NOMO-1 treated with dmso at 0.1 percent for 144 hours (cell line): ENCODE data around the gene KRTAP10-3.

Source experiments
- DNase-seq: peaks from one replicate; lab custom pipeline; 2025; ENCODE audit not compliant: unreplicated experiment; lab: John Stamatoyannopoulos, UW

Gene KRTAP10-3

GRCh38 chr21:44530903-44531605 is 27.5 kb downstream of the KRTAP10-3 start:
- DNase-seq, result no peak

DNA sequence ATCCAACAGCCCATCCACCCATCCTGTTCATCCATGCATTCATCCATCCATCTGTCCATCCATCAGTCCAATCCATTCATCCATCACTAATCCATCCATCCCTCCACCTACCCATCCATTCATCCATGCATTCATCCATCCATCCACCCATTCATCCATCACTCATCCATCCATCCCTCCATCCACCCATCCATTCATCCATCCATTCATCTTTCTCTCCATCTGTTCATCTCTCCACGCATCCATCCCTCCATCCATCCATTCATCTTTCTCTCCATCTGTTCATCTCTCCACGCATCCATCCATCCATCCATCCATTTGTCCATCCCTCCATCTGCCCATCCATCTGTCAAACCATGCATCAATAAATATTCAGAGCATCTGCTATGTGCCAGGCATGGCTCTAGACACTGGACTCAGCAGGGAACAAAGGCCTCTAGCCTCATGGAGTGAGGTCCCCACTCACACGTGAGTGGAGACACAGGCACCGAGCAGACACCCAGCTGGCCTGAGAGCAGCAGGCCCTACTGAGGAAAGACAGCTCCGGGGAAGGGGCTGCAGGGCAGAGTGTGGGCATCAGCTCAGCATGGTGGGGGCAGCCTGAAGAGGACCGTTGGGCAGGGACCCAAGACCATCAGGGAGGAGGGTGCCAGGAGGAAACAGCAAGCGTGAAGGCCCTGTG is 28.2 kb downstream of the KRTAP10-3 start:
- no peak for DNase-seq

- no peak for DNase-seq
These were observed 29.0 kb downstream of the KRTAP10-3 start for GRCh38 chr21:44529503-44530125.

- no peak for DNase-seq
These were observed 29.6 kb downstream of the KRTAP10-3 start for GRCh38 chr21:44529011-44529421.

DNA sequence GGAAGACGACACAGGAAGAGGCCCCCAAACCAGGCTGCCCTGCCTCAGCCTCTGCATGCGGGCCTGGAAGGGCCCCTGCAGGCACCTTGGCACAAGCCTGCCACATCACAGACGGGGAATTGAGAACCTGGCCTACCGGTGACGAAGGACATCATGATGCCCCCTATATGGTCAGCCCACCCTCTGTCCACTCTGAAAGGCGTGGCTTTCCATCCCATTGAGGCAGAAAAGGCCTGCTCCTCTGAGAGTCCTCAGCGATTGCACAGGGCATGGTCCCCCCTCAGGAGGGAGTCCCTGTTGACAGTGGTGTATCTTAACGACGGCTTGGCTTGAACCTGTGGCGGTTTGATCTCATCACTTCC is 30.0 kb downstream of the KRTAP10-3 start:
- no peak for DNase-seq

- DNase-seq, result no peak
These were observed 30.5 kb downstream of the KRTAP10-3 start for GRCh38 chr21:44527983-44528633.

DNA sequence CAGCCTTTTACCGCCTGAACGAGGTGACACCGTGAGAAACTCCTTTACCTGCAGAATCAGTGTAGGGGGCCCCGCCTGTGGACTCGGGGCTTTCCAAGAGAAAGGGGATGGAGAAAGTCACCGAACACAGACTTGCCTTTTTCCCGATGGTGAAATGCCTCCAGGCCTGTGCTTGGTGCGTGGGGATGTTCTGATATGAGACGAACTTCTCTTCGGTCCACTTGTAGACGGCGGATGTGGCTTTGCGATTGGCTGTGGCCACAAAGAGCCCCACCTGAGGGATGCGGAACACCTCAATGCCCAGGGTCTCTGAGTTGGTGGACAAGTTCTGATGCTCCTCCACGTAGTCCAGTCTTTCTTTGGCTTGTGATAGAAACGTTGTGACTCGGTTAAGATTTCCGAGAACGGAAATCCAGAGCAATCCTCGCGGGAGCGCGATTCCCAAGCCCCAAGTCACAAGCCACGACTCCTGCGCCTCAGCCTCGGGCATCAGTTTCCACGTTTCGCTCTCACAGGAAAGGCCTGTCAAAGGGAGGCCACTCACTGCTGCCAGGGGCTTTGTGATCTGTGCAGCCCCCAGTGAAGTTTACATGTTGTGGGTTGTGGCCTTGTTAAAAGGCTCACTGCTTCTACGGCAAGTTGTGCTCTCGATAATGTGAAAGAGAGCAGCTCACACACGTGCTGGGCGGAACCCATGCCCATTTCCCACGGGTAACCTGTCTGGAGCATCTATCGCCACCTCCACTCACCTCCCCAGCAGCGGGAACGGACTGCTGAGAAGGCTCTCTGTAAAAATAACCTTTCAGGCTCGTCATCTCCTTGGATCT is 31.2 kb downstream of the KRTAP10-3 start:
- DNase-seq, result no peak

GRCh38 chr21:44526096-44526997 is 32.2 kb downstream of the KRTAP10-3 start:
- no peak for DNase-seq

- DNase-seq, result no peak
These were observed 33.1 kb downstream of the KRTAP10-3 start for GRCh38 chr21:44525391-44526095.

GRCh38 chr21:44524414-44525371 is 33.9 kb downstream of the KRTAP10-3 start:
- DNase-seq, result no peak

DNA sequence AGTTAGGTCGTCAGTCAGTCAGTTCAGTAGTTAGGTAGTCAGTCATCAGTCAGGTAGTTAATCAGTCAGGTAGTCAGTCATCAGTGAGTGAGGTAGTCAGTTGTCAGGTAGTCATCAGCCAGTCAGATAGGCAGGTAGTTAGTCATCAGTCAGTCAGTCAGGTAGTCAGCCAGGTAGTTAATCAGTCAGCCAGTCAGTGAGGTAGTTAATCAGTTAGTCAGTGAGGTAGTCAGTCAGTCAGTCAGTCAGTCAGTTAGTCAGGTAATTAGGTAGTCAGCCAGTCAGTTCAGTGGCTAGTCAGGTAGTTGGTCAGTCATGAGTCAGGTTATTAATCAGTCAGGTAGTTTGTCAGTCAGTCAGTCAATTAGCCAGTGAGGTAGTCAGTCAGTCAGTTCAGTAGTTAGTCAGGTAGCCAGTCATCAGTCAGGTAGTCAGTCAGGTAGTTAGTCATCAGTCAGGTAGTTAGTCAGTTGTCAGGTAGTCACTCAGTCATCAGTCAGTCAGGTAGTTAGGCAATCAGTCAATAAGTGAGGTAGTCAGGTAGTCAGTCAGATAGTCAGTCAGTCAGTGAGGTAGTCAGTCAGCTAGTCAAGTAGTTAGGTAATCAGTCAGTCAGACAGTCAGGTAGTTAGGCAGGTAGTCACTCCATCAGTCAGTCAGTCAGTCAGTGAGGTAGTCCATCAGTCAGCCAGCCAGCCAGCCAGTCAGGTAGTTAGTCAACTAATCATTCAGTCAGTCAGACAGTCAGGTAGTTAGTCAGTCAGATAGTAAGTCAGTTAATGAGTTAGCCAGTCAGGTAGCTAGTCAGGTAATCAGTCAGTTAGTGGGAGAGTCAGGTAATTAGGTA is 34.8 kb downstream of the KRTAP10-3 start:
- no peak for DNase-seq

- no peak for DNase-seq
These were observed 35.8 kb downstream of the KRTAP10-3 start for GRCh38 chr21:44522753-44523204.

GRCh38 chr21:44521928-44522752 is 36.5 kb downstream of the KRTAP10-3 start:
- DNase-seq, result no peak

DNA sequence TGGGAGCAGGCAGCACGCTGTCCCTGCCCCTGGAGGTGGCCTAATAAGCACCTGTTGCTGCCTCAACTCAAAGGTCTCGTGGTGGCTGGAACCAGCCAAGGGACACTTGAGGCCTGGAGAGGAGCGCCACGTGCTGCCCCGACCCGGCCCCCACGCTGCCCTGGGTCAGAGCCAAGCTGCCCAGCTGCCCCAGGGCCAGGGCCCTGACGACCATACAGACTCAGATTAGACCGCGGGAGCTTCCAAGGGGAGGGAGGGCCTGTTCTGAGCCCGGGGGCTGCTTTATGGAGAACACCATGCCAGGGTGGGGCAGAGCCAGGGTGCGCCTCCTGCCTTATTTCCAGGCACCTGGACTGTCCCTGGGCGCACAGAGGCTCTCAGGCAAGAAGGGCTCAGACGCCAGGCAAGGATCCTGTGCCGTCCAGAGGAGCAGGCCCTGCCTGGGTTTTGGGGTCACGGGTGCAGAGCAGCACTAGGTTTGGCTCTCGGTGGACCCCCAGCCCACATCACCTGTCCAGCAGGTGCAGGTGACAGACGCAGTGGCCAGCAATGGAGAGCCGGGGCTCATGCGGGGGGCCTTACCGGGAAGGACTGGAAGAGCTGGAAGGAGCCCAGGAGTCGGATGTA is 37.2 kb downstream of the KRTAP10-3 start:
- no peak for DNase-seq

GRCh38 chr21:44520326-44521300 is 38.0 kb downstream of the KRTAP10-3 start:
- no peak for DNase-seq
